ENCODE results near the gene TNRC6B.
"Not testable (repeated sequence)": the region's sequence is repeated elsewhere in the genome, so short reads cannot be mapped to it uniquely, and the experiment has no call there.

The TNRC6B gene, protein sequence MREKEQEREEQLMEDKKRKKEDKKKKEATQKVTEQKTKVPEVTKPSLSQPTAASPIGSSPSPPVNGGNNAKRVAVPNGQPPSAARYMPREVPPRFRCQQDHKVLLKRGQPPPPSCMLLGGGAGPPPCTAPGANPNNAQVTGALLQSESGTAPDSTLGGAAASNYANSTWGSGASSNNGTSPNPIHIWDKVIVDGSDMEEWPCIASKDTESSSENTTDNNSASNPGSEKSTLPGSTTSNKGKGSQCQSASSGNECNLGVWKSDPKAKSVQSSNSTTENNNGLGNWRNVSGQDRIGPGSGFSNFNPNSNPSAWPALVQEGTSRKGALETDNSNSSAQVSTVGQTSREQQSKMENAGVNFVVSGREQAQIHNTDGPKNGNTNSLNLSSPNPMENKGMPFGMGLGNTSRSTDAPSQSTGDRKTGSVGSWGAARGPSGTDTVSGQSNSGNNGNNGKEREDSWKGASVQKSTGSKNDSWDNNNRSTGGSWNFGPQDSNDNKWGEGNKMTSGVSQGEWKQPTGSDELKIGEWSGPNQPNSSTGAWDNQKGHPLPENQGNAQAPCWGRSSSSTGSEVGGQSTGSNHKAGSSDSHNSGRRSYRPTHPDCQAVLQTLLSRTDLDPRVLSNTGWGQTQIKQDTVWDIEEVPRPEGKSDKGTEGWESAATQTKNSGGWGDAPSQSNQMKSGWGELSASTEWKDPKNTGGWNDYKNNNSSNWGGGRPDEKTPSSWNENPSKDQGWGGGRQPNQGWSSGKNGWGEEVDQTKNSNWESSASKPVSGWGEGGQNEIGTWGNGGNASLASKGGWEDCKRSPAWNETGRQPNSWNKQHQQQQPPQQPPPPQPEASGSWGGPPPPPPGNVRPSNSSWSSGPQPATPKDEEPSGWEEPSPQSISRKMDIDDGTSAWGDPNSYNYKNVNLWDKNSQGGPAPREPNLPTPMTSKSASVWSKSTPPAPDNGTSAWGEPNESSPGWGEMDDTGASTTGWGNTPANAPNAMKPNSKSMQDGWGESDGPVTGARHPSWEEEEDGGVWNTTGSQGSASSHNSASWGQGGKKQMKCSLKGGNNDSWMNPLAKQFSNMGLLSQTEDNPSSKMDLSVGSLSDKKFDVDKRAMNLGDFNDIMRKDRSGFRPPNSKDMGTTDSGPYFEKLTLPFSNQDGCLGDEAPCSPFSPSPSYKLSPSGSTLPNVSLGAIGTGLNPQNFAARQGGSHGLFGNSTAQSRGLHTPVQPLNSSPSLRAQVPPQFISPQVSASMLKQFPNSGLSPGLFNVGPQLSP (N-terminal part only)

DNA sequence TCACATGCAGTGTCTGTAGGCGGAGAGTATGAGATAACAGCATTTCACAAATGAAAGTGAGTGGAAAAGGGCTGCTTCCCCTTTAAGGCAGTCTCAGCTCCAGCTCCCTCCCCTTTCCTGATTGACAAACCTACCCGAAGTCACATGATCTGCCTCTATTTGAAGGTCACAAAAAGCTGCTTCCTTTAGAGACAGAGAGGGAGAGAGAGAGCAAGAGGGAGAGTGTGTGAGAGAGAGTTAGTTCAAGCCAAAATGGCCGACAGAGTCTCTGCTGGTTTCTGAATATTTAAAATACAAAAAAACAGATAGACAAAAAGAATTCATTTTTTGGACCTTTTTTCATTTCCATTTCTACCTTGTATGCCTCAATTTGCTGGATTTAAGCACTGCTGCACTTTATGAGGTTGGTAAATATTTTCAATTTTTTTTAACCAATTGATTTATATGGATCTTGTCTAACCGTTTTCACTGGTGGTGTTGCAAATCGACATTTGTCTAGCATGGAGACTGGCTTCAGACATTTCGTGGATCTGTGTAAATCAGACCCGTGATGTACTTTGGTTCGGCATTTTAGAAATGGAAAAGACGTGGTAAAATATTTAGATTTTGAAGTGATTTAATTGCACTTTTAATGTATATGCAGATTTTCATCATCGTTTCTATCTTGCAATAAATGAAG lies at the start of gene TNRC6B:
TSS of gene TNRC6B (plus strand) at position 188 of the 679 bp plus-strand sequence. CDS start at position 399, 211 bp downstream.
- peak; percentile 72 for DNase-seq (ENCODE audit: low spot score)

DNA sequence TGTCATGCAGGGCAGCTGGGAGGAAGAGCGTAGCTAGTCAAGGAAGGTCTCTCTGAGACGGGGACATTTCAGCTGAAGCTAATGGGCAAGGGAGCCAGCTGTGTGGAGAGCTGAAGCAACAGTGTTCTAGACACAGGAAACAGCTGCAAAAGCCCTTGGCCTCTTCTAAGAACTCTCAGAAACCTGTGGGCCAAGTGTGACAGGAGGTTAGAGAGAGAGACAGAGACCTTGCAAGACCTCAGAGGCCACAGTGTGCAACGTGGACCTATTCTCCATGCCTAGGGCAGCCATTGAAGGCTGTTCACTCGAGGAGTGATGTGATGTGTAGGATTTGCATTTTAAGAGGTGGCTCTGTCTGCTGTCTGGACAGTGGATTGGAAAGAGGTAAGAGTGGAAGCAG lies 48.7 kb upstream of the TNRC6B start:
- no peak for DNase-seq (ENCODE audit: low spot score)

- DNase-seq (ENCODE audit: low spot score), result no peak
Measured at GRCh38 chr22:40137132-40137531, 40.6 kb upstream of the TNRC6B start.

DNA sequence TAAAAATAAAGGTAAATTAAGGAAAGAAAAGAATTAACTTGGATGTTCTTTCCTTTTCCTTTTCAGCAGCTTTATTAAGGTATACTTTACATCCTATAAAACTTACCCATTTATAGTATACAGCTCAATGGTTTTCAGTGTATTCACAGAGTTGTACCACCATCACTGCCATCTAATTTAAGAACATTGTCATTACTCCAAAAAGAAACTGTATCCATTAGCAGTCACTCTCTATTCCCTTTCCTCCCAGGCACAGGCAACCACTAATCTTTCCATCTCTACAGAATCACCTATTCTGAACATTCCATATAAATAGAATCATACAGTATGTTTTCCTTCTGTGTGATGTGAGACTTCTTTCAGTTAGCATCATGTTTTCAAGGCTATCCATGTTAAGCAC lies 38.9 kb upstream of the TNRC6B start:
- DNase-seq (ENCODE audit: low spot score), result no peak

- no peak for DNase-seq (ENCODE audit: low spot score)
Measured at GRCh38 chr22:40147388-40148176, 30.1 kb upstream of the TNRC6B start.

- no peak for DNase-seq (ENCODE audit: low spot score)
Measured at GRCh38 chr22:40153192-40153591, 24.5 kb upstream of the TNRC6B start.

DNA sequence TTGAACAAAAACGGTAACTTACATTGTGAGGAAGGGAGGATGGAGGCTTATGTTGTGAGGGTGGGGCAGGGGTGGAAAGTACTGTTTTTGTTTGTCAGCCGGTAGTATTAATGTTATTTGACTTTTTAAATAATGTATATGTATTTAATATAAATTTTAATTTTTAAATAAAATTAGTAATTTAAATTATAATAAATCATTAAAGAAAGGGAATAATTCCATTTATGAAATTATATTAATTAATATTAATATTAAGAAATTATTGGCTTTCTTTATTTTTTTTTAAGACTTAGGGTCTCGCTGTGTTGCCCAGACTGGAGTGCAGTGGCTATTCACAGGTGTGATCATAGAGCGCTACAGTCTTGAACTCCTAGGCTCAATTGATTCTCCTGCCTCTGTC lies 24.0 kb upstream of the TNRC6B start:
- no peak for DNase-seq (ENCODE audit: low spot score)

DNA sequence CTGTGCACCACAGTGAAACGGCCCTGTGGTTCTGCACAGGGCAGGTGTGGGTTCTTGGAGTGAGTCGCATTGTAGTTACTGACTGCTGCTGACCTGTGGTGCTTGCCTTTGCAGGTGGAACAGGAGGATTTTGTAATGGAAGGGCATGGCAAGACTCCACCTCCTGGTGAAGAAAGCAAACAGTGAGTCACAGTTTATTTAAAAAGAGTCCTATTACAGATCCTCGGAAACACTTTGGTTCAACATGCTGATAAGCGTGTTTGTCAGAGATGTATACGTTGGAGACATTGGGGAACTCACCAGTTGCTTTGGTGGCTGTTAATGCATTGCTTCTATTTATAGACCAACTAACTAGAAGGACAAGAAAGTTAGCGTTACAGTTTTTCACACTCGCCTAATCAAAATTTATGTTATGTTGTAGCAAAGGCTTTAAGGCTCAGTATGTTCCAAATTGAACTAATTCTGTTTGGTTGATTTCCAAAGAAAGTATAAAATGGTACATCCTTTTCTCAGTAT lies 21.7 kb upstream of the TNRC6B start:
- DNase-seq (ENCODE audit: low spot score), result no peak

DNA sequence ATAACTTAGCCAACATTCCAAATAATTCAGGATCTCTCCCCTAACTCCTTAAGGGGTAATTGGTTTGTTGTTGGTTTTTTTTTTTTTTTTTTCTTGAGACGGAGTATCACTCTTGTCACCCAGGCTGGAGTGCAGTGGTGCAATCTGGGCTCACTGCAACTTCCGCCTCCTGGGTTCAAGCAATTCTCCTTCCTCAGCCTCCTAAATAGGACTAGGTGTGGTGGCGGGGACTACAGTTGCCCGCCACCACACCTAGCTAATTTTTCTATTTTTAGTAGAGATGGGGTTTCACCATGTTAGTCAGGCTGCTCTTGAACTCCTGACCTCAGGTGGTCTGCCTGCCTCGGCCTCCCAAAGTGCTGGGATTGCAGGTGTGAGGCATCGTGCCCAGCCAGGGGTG lies 21.0 kb upstream of the TNRC6B start:
- not testable (repeated sequence) for DNase-seq (ENCODE audit: low spot score)

DNA sequence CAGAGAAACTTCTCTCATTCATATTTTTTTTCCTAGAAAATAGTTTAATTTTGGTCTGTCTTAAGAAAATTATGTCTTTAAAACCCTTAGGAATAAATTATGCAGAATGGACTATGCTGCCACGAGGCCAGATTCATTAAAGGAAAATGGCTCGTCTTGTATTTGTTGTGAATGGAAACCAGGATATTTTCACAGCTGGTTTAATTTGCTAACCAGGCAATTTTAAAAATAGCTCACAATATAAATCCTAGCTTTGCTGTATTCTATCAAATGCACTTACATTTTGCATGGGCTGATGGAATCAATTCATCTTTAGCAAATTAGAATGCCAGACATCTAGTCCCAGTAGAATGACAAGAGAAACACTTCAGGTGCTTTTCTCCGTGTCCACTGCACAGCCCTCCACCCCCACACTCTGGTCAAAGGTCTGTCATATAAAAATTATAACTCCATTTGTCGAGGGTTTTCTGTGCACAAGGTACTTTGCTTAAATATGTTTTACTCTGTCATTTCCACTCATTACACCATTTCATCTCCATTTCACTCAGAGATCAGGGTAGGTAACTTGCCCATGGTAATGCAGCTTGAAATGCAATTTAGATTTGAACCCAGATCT lies 20.3 kb upstream of the TNRC6B start:
- DNase-seq (ENCODE audit: low spot score), result no peak

- DNase-seq (ENCODE audit: low spot score), result no peak
Measured at GRCh38 chr22:40161194-40161593, 16.5 kb upstream of the TNRC6B start.

DNA sequence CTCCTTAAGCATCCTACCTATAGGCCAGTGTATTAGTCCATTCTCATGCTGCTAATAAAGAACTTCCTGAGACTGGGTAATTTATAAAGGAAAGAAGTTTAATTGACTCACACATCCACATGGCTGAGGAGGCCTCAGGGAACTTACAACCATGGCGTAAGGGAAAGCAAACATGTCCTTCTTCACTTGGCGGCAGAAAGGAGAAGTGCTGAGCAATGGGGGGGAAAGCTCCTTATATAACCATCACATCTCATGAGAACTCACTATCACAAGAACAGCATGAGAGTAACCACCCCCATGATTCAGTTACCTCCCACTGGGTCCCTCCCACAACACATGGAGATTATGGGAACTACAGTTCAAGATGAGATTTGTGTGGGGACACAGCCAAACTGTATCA lies 12.2 kb upstream of the TNRC6B start:
- not testable (repeated sequence) for DNase-seq (ENCODE audit: low spot score)

DNA sequence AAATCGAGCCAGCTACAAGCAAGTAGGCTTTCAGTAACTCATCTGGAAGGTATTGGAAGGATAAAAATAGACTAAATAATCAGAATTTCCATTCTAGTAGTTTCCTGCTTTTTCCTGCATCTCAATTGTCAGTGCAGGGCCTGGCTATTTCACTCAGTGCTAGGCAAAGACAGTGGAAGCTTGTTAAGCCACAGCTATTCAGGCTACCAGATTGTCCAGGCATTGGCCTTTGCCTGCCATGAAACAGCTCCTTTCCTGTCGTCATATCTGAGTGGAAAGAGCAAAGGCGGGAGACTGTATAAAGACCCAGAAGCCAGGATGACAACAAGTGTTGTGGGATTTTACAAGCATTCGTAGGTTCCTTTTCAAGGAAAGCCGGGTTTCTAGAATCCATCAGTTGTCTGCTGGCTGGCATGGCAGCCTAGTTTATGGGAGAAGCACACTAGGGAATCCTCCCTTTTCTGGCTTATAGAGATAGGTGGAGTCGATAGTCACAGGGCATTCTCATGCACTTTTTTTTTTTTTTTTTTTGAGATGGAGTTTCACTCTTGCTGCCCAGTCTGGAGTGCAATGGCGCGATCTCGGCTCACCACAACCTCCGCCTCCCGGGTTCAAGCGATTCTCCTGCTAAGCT lies 2.0 kb upstream of the TNRC6B start:
- DNase-seq (ENCODE audit: low spot score), result no peak

DNA sequence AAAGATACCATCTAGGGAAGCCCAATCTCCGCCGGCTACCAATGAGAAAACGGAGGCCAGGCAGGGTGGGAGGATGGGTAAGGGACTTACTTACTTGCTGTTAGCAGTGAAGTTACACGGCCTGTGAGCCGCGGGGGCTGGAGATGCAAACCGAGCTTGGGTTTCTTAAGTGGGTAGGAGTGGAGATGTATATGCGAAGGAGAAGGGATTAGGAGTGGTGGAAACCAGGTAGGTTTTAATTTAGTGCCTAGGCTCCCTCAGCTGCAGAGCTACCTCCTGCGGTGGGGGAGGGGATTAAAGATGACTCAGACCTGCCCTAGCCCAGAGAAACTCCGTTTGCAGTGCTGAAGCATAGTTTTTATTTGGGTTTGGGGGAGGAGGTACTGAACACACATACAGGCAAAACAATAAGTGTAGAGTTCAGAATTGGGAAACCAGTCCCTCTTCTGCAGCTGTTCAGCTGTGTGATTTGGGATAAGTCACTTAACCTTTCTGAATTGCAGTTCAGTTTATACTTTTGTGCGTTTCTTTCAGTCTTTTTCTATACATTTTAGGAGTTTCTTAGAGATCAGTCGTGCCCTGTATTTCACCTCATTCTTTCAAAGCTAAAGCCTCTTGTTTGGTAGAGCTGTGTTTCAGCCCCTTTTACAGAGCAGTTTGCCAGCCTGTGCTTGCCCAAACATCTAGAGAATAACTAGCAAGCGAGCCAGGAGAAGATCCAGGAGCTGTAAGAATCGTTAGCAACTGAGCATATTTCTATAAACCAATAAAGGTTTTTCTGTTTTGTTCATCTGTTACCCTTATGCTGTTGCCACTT lies 596 bp upstream of the TNRC6B start:
- peak; percentile 63 for DNase-seq (ENCODE audit: low spot score)

DNA sequence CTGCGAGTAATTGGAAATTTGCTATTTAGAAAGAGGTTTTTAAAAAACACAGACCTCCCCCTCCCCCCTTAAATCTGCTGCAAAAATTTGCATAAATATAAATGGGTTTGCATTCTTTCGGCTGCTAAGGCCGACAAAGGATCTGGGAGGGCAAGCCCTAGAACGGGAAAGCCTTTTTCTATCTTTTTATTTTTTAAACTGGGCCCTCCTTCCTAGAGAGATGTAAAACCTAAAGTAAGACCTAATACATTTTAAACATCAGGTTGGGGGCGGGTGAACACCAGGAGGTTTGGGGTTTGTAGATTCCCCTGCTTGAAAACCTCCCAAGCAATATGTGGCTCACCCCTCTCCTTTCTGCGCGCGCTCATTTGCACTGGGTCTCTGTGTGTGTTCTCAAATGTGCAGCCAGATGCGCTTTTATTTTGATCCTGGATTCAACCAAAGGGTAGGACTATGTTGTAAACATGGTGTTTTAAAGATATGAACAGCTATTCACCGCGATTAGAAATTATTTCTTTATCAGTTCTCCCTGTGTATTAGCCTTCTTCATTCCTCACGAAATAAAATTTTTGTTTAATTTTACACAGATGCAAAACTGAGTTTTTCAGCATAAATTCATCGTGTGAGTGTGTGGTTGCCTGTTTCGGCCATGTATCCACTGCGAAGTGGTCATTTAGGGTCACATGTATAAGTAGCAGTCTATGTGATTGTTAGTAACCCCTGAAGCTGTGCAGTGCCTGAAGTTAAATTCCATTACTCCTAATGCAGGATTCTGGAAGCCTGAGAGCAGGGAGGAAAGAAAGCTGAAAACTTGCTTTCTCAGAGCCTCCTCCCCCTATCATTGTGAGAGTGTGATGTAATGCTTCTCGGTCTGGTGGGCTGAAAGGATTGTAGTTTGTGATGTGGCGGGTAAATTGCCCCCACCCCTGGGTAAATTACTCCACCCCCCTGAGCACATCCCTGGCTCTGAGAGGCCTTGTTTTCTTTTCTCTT lies 988 bp downstream of the TNRC6B start:
- no peak for DNase-seq (ENCODE audit: low spot score)

GRCh38 chr22:40179526-40179925 lies 1.8 kb downstream of the TNRC6B start:
- DNase-seq (ENCODE audit: low spot score), result no peak

DNA sequence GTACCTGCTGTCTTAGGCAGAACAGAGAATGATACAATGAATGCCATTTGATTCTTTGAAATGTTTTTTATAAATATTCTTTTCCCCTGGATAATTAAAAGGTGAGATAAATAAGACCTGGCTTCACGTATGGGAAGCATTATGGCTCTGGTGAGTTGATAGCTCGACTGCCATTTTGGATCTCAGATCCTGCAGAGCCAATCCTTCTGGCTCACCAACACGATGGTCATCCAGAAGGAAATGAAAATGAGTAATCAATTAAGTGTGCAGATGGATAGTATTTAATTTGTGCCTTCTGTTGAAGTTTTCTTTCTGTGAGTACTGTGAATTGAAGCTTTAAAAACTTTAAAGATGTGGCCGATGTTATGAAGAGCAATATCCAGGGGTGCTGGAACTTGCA lies 2.7 kb downstream of the TNRC6B start:
- DNase-seq (ENCODE audit: low spot score), result no peak

DNA sequence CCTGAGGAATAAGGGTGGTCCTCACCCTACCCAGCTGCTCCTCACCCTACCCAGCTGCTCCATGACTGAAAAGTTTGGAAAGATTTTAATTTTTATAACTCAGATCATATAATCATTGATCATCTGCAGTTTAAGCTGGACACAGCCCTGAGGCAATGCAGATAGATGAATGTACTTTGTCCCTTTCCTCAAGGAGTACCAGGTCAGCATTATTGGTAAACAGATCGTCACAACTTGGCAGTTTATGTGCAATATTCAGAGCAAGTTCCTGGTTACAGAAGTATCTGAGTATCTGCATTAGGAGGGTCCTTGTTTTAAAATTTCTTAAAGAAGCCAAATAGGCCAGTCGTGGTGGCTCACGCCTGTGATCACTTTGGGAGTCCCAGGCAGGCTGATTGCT lies 3.6 kb downstream of the TNRC6B start:
- DNase-seq (ENCODE audit: low spot score), result no peak
